HEK293 (cell line): ENCODE results near the gene GPR35.

ENCODE experiments used
- CTCF ChIP-seq: fragments of 450-650 bp; formaldehyde crosslinking; IDR thresholded peaks from 2 replicates; pipeline ENCODE4 v1.5.1; 2016; ENCODE audit warnings: missing biosample characterization, missing genetic modification characterization
- GLI2 ChIP-seq: fragments of 450-650 bp; formaldehyde crosslinking; IDR thresholded peaks from 2 replicates; pipeline ENCODE4; 2017; ENCODE audit warnings: missing biosample characterization, missing genetic modification characterization, low read depth, borderline replicate concordance
- ZNF274 ChIP-seq, 2 experiments: fragments of 200-500 bp in 1 of 2; fragments of 450-650 bp in 1 of 2; sonication (Bioruptor generic) in 1 of 2; formaldehyde crosslinking in 1 of 2; IDR thresholded peaks; 2 replicates each; pipeline versions ENCODE4 v1.5.1 to v1.6.1; 2014 to 2016; ENCODE audit warnings: borderline replicate concordance in 1 of 2, inconsistent platforms in 1 of 2, low read length in 1 of 2, missing biosample characterization in 1 of 2, missing genetic modification characterization in 1 of 2
- ZNF660 ChIP-seq: fragments of 450-650 bp; IDR thresholded peaks from 2 replicates; pipeline ENCODE4 v1.5.1; 2018; ENCODE audit warnings: missing biosample characterization, mild to moderate bottlenecking, missing genetic modification characterization

- no peak for TF ChIP-seq GLI2 (tag by site-specific recombination)
- TF ChIP-seq ZNF274 (IDR thresholded peaks at IDR 0.05; ENCODE audit: low read length) = no peak
- no peak for TF ChIP-seq ZNF274 (tag by site-specific recombination; IDR thresholded peaks at IDR 0.05; ENCODE audit: borderline replicate concordance)
- no peak for TF ChIP-seq ZNF660
- TF ChIP-seq CTCF = no peak
These were observed 35.9 kb upstream of the GPR35 start for GRCh38 chr2:240589375-240589774.
